Measurements from ENCODE around the gene TBC1D22A. TPM values are rescaled to one million over a fixed set of nuclear protein-coding genes. Genes with fewer than 3 reads are reported as not detected.

Gene TBC1D22A
- total and polyA plus RNA-seq, 9 of the 15 experiments (the other 6 are each of a cell fraction or from before 2014, with no cell fraction given), result 0.20 to 11.5 (median 5.2) TPM

DNA sequence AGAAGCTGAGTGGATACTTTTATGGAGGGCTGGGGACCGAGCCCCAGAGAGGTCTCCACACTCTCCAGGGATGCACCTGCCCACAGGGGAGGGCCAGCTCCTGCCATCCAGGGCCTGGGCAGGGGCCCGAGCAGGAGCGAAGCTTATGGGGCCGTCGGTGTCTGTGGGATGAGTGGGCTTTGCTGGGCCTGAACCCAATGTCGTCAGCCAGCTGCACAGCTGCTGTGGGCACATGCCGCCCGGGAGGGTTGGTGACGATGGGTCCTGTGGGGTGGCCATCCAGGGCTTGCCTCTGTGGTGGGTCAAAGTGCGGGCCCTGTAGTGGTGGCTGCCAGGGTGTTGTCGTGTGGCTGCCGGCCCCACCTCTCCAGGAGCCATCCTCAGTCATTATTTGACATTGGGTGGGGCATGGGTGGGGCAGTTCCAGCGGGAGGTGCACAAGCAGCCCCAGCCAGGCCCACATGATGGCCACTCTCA, 447.1 kb downstream of the TBC1D22A start:
- WGBS (ENCODE audit: insufficient coverage, low coverage, missing lambda C conversion rate), result 0% methylated on average over 4 of the region's 13 CpGs
- H3K79me2 ChIP-seq (ENCODE audit: control insufficient read depth, insufficient read depth, low read length), result no peaks in the 10 kb centered on the region
- FAIRE-seq (no peak), DNase-seq (ENCODE audit: extremely low read depth in 1 of 4, low spot score in 3 of 4) (no peak), ATAC-seq (no peak)
- BruUV-seq (replicated peaks), result no TSS peak
- H3K27ac ChIP-seq (ENCODE audit: extremely low read depth, low read depth, low read length), result no peak overlapping the region
- no peaks in the 10 kb centered on the region; the same call in 1 of the 2 replicates for H4K20me1 ChIP-seq (replicated peaks; ENCODE audit: control insufficient read depth, insufficient read depth, low read length)
- POLR2A ChIA-PET, result interaction anchor here (1.1 kb wide), 1 partner anchor 13 kb away, joined by 3 read pairs; no protein-coding TSS in a partner anchor
- H2AFZ ChIP-seq (ENCODE audit: low read depth, low read length), result no peak overlapping the region
- in situ Hi-C loops (cut with MboI) (no loop called here), intact Hi-C loops (cut with micrococcal nuclease) (loop anchor here (10.0 kb wide), 1 partner anchor 625 kb away; no protein-coding TSS in a partner anchor)
- CTCF ChIA-PET (ENCODE audit: low intra/inter-chr PET ratio), result no interaction called here
- H3K9me1 ChIP-seq (ENCODE audit: control insufficient read depth, insufficient read depth, low read length), result no peaks in the 10 kb centered on the region
- no peak overlapping the region for H3K4me2 ChIP-seq (ENCODE audit: insufficient read depth, low read length)
- no peaks in the 10 kb centered on the region for H3K36me3 ChIP-seq (ENCODE audit: control insufficient read depth, insufficient read depth, low read length)
- no peaks in the 10 kb centered on the region; a peak in 1 of 5 replicates for H3K4me1 ChIP-seq (replicated peaks in 1 of 2; ENCODE audit: control insufficient read depth in 2 of 2, insufficient read depth in 2 of 2, low read length in 2 of 2)
- no peaks in the 10 kb centered on the region for H3K9me3 ChIP-seq (replicated peaks; ENCODE audit: control insufficient read depth, insufficient read depth, low read depth, low read length)
- H3K4me3 ChIP-seq, result no peak overlapping the region
- H3K9ac ChIP-seq (ENCODE audit: insufficient read depth in 1 of 2, low read depth in 2 of 2, low read length in 2 of 2), result no peak overlapping the region
- H3K27me3 ChIP-seq (ENCODE audit: control insufficient read depth in 2 of 2, insufficient read depth in 2 of 2, low read length in 2 of 2), result peaks cover 2 to 7% of the 10 kb centered on the region in 2 experiments; a peak in 2 of 5 replicates
- TF ChIP-seq ARHGAP35 (IDR thresholded peaks at IDR 0.05; ENCODE audit: partially characterized antibody), result no peak
- no peak for TF ChIP-seq HOXB6 (CRISPR knock-in tag; IDR thresholded peaks at IDR 0.05; ENCODE audit: borderline replicate concordance)
- TF ChIP-seq NR3C1 (CRISPR knock-in tag; IDR thresholded peaks at IDR 0.05), result no peak
- no peak for TF ChIP-seq DIDO1 (tag; IDR thresholded peaks at IDR 0.05; ENCODE audit: low read depth)
- no peak for TF ChIP-seq SP2 (IDR thresholded peaks at IDR 0.05; ENCODE audit: extremely low read depth, low read depth, low read length, poor library complexity, severe bottlenecking)
- no peak for TF ChIP-seq REST (IDR thresholded peaks at IDR 0.05; ENCODE audit: borderline replicate concordance)
- TF ChIP-seq REST (CRISPR knock-in tag; IDR thresholded peaks at IDR 0.05; ENCODE audit: low read depth), result no peak
- TF ChIP-seq CBX1 (IDR thresholded peaks at IDR 0.05; ENCODE audit: low read depth), result no peak
- TF ChIP-seq HNRNPL (IDR thresholded peaks at IDR 0.05; ENCODE audit: low read depth, low read length), result no peak
- no peak for TF ChIP-seq NRF1 (conservative IDR thresholded peaks at IDR 0.05 in 1 of 2, IDR thresholded peaks at IDR 0.05 in 1 of 2)
- TF ChIP-seq SRSF9 (IDR thresholded peaks at IDR 0.05; ENCODE audit: borderline replicate concordance, low read depth, low read length), result no peak
- no peak for TF ChIP-seq KDM4B (IDR thresholded peaks at IDR 0.05; ENCODE audit: borderline replicate concordance in 2 of 2, low read depth in 1 of 2)
- no peak for TF ChIP-seq RBFOX2 (IDR thresholded peaks at IDR 0.05; ENCODE audit: low read depth, low read length)
- TF ChIP-seq KLF1 (tag; IDR thresholded peaks at IDR 0.05), result no peak
- TF ChIP-seq ZNF282 (CRISPR knock-in tag; IDR thresholded peaks at IDR 0.05), result no peak
- TF ChIP-seq NFATC3 (IDR thresholded peaks at IDR 0.05), result no peak
- no peak for TF ChIP-seq ZKSCAN1 (IDR thresholded peaks at IDR 0.05; ENCODE audit: low read depth, low read length)

Data from K562 (cell line).